Stimulated activated naive B cell treated with anti-CD40 and anti-IgM and Interleukin-4, amounts not matched to agents 10 μg/mL and 1 μg/mL and 100 μg/mL, for 72 hours (primary cell): ENCODE data around the gene EEA1.

Experiments used
- ATAC-seq, 2 donors: fragments of 150-1000 bp; cut with Tn5 transposase; replicated peaks; 2 replicates each; pipeline ENCODE4 v1.10.0; 2021; ENCODE audit warnings: moderate library complexity in 1 of 2
- DNase-seq: peaks from one replicate; pipeline ENCODE4 v3.0.0; 2021
- H3K27ac Mint-ChIP-seq: one replicate; pipeline ENCODE4 v1.8.0; 2022; ENCODE audit warnings: mild to moderate bottlenecking, mixed read lengths
- H3K27me3 Mint-ChIP-seq, 2 donors: one replicate each; pipeline ENCODE4 v1.8.0; 2022; ENCODE audit warnings: mixed read lengths in 2 of 2
- H3K36me3 Mint-ChIP-seq, 2 donors: one replicate each; pipeline ENCODE4 v1.8.0; 2022; ENCODE audit warnings: mixed read lengths in 2 of 2, mild to moderate bottlenecking in 1 of 2
- H3K4me1 Mint-ChIP-seq, 2 donors: one replicate each; pipeline ENCODE4 v1.8.0; 2022; ENCODE audit warnings: mixed read lengths in 2 of 2, mild to moderate bottlenecking in 1 of 2
- H3K4me3 Mint-ChIP-seq, 2 donors: one replicate each; pipeline ENCODE4 v1.8.0; 2022; ENCODE audit warnings: mild to moderate bottlenecking in 2 of 2, mixed read lengths in 2 of 2, moderate library complexity in 1 of 2
- H3K9me3 Mint-ChIP-seq, 2 donors: one replicate each; pipeline ENCODE4 v1.8.0; 2022; ENCODE audit warnings: mixed read lengths in 2 of 2, mild to moderate bottlenecking in 1 of 2

EEA1 gene

GRCh38 chr12:92854344-92854743 lies 74.8 kb downstream of the EEA1 start:
- Mint-ChIP-seq H3K27me3 (no peaks in the 10 kb centered on the region), H3K36me3 (peaks cover 33 to 47% of the 10 kb centered on the region in 2 donors), H3K4me3 (no peak overlapping the region), H3K4me1 (no peaks in the 10 kb centered on the region), H3K27ac (no peak overlapping the region), H3K9me3 (no peaks in the 10 kb centered on the region)
- DNase-seq, result no peak
- no peak for ATAC-seq

GRCh38 chr12:92848740-92849139 lies 80.4 kb downstream of the EEA1 start:
- DNase-seq (no peak), ATAC-seq (no peak)
- no peak overlapping the region for H3K27ac Mint-ChIP-seq
- no peaks in the 10 kb centered on the region for H3K9me3 Mint-ChIP-seq
- no peak overlapping the region for H3K4me3 Mint-ChIP-seq
- H3K36me3 Mint-ChIP-seq, result peaks cover 14 to 23% of the 10 kb centered on the region in 2 donors
- H3K27me3 Mint-ChIP-seq, result no peaks in the 10 kb centered on the region
- no peaks in the 10 kb centered on the region for H3K4me1 Mint-ChIP-seq

- Mint-ChIP-seq H3K4me1 (no peaks in the 10 kb centered on the region), H3K36me3 (peaks cover 15 to 31% of the 10 kb centered on the region in 2 donors), H3K9me3 (no peaks in the 10 kb centered on the region), H3K27ac (no peak overlapping the region), H3K4me3 (no peak overlapping the region), H3K27me3 (no peaks in the 10 kb centered on the region)
- ATAC-seq, result no peak
- no peak for DNase-seq
These were observed 81.7 kb downstream of the EEA1 start for GRCh38 chr12:92847368-92847767.

- Mint-ChIP-seq H3K36me3 (peaks cover 19 to 30% of the 10 kb centered on the region in 2 donors), H3K27ac (no peak overlapping the region), H3K27me3 (no peaks in the 10 kb centered on the region), H3K4me1 (no peaks in the 10 kb centered on the region), H3K9me3 (no peaks in the 10 kb centered on the region), H3K4me3 (no peak overlapping the region)
- no peak for ATAC-seq
- DNase-seq, result no peak
These were observed 83.8 kb downstream of the EEA1 start for GRCh38 chr12:92845329-92845728.

- Mint-ChIP-seq H3K9me3 (no peaks in the 10 kb centered on the region), H3K36me3 (peaks cover 18 to 30% of the 10 kb centered on the region in 2 donors), H3K27me3 (no peaks in the 10 kb centered on the region), H3K27ac (no peak overlapping the region), H3K4me3 (no peak overlapping the region), H3K4me1 (no peaks in the 10 kb centered on the region)
- ATAC-seq (no peak), DNase-seq (no peak)
These were observed 84.8 kb downstream of the EEA1 start for GRCh38 chr12:92844151-92844763.

- H3K27me3 Mint-ChIP-seq, result no peaks in the 10 kb centered on the region
These were observed 99.3 kb downstream of the EEA1 start for GRCh38 chr12:92829686-92830282.

GRCh38 chr12:92828565-92828964 lies 100.5 kb downstream of the EEA1 start:
- H3K4me1 Mint-ChIP-seq, result no peaks in the 10 kb centered on the region
- DNase-seq (no peak), ATAC-seq (no peak)
- no peaks in the 10 kb centered on the region for H3K27me3 Mint-ChIP-seq
- H3K4me3 Mint-ChIP-seq, result no peak overlapping the region
- no peaks in the 10 kb centered on the region for H3K9me3 Mint-ChIP-seq
- H3K27ac Mint-ChIP-seq, result no peak overlapping the region
- peaks cover 17 to 35% of the 10 kb centered on the region in 2 donors for H3K36me3 Mint-ChIP-seq

More at GRCh38 chr12:92829686-92830282, 99.3 kb downstream of the EEA1 start:
- Mint-ChIP-seq H3K4me1 (no peaks in the 10 kb centered on the region), H3K4me3 (no peak overlapping the region), H3K9me3 (no peaks in the 10 kb centered on the region), H3K27ac (no peak overlapping the region), H3K36me3 (peaks cover 24 to 41% of the 10 kb centered on the region in 2 donors)
- DNase-seq, result no peak
- ATAC-seq, result no peak

- H3K36me3 Mint-ChIP-seq, result peaks cover 16 to 33% of the 10 kb centered on the region in 2 donors
- no peak for ATAC-seq
- no peak for DNase-seq
- no peak overlapping the region for H3K4me3 Mint-ChIP-seq
- H3K27me3 Mint-ChIP-seq, result no peaks in the 10 kb centered on the region
- no peaks in the 10 kb centered on the region for H3K9me3 Mint-ChIP-seq
- no peaks in the 10 kb centered on the region for H3K4me1 Mint-ChIP-seq
- H3K27ac Mint-ChIP-seq, result no peak overlapping the region
These were observed 101.2 kb downstream of the EEA1 start for GRCh38 chr12:92827836-92828431.

- ATAC-seq (no peak), DNase-seq (no peak)
- no peaks in the 10 kb centered on the region for H3K9me3 Mint-ChIP-seq
- peaks cover 12 to 19% of the 10 kb centered on the region in 2 donors for H3K36me3 Mint-ChIP-seq
- no peaks in the 10 kb centered on the region for H3K27me3 Mint-ChIP-seq
- no peak overlapping the region for H3K27ac Mint-ChIP-seq
- peaks cover 0 to 2% of the 10 kb centered on the region in 2 donors for H3K4me1 Mint-ChIP-seq
- no peak overlapping the region for H3K4me3 Mint-ChIP-seq
These were observed 108.0 kb downstream of the EEA1 start for GRCh38 chr12:92821142-92821541.

GRCh38 chr12:92814584-92814983 lies 114.5 kb downstream of the EEA1 start:
- Mint-ChIP-seq H3K4me1 (peaks cover 6 to 18% of the 10 kb centered on the region in 2 donors), H3K27ac (no peak overlapping the region), H3K27me3 (no peaks in the 10 kb centered on the region), H3K9me3 (peaks cover 0 to 3% of the 10 kb centered on the region in 2 donors), H3K4me3 (no peak overlapping the region), H3K36me3 (peaks cover 27 to 52% of the 10 kb centered on the region in 2 donors)
- DNase-seq, result no peak
- ATAC-seq, result no peak

GRCh38 chr12:92810370-92810769 lies 118.7 kb downstream of the EEA1 start:
- Mint-ChIP-seq H3K27ac (no peak overlapping the region), H3K4me3 (peak overlapping the region; percentile 17 to 29), H3K27me3 (no peaks in the 10 kb centered on the region), H3K9me3 (peaks cover 0 to 4% of the 10 kb centered on the region in 2 donors), H3K4me1 (peaks cover 5 to 18% of the 10 kb centered on the region in 2 donors), H3K36me3 (peaks cover 40 to 61% of the 10 kb centered on the region in 2 donors)
- DNase-seq (no peak), ATAC-seq (peak; percentile 92 to 96)

GRCh38 chr12:92803903-92804302 lies 125.2 kb downstream of the EEA1 start:
- DNase-seq (no peak), ATAC-seq (no peak)
- peaks cover 0 to 1% of the 10 kb centered on the region in 2 donors for H3K9me3 Mint-ChIP-seq
- H3K4me3 Mint-ChIP-seq, result no peak overlapping the region
- H3K27me3 Mint-ChIP-seq, result no peaks in the 10 kb centered on the region
- no peak overlapping the region for H3K27ac Mint-ChIP-seq
- no peaks in the 10 kb centered on the region for H3K4me1 Mint-ChIP-seq
- H3K36me3 Mint-ChIP-seq, result peaks cover 33 to 52% of the 10 kb centered on the region in 2 donors

GRCh38 chr12:92802906-92803305 lies 126.2 kb downstream of the EEA1 start:
- ATAC-seq (no peak), DNase-seq (no peak)
- no peak overlapping the region for H3K4me3 Mint-ChIP-seq
- no peak overlapping the region for H3K27ac Mint-ChIP-seq
- H3K4me1 Mint-ChIP-seq, result no peaks in the 10 kb centered on the region
- H3K27me3 Mint-ChIP-seq, result no peaks in the 10 kb centered on the region
- H3K9me3 Mint-ChIP-seq, result peaks cover 0 to 1% of the 10 kb centered on the region in 2 donors
- H3K36me3 Mint-ChIP-seq, result peaks cover 29 to 49% of the 10 kb centered on the region in 2 donors

GRCh38 chr12:92796650-92797049 lies 132.4 kb downstream of the EEA1 start:
- peaks cover 47 to 67% of the 10 kb centered on the region in 2 donors for H3K36me3 Mint-ChIP-seq
- H3K27me3 Mint-ChIP-seq, result no peaks in the 10 kb centered on the region
- H3K9me3 Mint-ChIP-seq, result peaks cover 12 to 17% of the 10 kb centered on the region in 2 donors

GRCh38 chr12:92794814-92795213 lies 134.3 kb downstream of the EEA1 start:
- no peak overlapping the region for H3K27ac Mint-ChIP-seq
- ATAC-seq (no peak), DNase-seq (no peak)
- peaks cover 64 to 79% of the 10 kb centered on the region in 2 donors for H3K36me3 Mint-ChIP-seq
- H3K9me3 Mint-ChIP-seq, result peaks cover 18 to 21% of the 10 kb centered on the region in 2 donors
- H3K27me3 Mint-ChIP-seq, result no peaks in the 10 kb centered on the region
- H3K4me1 Mint-ChIP-seq, result peaks cover 7 to 9% of the 10 kb centered on the region in 2 donors
- no peak overlapping the region for H3K4me3 Mint-ChIP-seq

More at GRCh38 chr12:92796650-92797049, 132.4 kb downstream of the EEA1 start:
- no peak for DNase-seq
- Mint-ChIP-seq H3K4me3 (no peak overlapping the region), H3K4me1 (peaks cover 7 to 9% of the 10 kb centered on the region in 2 donors), H3K27ac (no peak overlapping the region)
- no peak for ATAC-seq
